NCI-H187 (cell line): Measurements from ENCODE around the gene KNL1.
"Not testable (repeated sequence)": the region's sequence is repeated elsewhere in the genome, so short reads cannot be mapped to it uniquely, and the experiment has no call there.

Experiments
- DNase-seq, 2 experiments: peaks; one replicate each; lab custom pipeline; 2025; lab: John Stamatoyannopoulos, UW

KNL1 gene, protein sequence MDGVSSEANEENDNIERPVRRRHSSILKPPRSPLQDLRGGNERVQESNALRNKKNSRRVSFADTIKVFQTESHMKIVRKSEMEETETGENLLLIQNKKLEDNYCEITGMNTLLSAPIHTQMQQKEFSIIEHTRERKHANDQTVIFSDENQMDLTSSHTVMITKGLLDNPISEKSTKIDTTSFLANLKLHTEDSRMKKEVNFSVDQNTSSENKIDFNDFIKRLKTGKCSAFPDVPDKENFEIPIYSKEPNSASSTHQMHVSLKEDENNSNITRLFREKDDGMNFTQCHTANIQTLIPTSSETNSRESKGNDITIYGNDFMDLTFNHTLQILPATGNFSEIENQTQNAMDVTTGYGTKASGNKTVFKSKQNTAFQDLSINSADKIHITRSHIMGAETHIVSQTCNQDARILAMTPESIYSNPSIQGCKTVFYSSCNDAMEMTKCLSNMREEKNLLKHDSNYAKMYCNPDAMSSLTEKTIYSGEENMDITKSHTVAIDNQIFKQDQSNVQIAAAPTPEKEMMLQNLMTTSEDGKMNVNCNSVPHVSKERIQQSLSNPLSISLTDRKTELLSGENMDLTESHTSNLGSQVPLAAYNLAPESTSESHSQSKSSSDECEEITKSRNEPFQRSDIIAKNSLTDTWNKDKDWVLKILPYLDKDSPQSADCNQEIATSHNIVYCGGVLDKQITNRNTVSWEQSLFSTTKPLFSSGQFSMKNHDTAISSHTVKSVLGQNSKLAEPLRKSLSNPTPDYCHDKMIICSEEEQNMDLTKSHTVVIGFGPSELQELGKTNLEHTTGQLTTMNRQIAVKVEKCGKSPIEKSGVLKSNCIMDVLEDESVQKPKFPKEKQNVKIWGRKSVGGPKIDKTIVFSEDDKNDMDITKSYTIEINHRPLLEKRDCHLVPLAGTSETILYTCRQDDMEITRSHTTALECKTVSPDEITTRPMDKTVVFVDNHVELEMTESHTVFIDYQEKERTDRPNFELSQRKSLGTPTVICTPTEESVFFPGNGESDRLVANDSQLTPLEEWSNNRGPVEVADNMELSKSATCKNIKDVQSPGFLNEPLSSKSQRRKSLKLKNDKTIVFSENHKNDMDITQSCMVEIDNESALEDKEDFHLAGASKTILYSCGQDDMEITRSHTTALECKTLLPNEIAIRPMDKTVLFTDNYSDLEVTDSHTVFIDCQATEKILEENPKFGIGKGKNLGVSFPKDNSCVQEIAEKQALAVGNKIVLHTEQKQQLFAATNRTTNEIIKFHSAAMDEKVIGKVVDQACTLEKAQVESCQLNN (N-terminal part only)

DNA sequence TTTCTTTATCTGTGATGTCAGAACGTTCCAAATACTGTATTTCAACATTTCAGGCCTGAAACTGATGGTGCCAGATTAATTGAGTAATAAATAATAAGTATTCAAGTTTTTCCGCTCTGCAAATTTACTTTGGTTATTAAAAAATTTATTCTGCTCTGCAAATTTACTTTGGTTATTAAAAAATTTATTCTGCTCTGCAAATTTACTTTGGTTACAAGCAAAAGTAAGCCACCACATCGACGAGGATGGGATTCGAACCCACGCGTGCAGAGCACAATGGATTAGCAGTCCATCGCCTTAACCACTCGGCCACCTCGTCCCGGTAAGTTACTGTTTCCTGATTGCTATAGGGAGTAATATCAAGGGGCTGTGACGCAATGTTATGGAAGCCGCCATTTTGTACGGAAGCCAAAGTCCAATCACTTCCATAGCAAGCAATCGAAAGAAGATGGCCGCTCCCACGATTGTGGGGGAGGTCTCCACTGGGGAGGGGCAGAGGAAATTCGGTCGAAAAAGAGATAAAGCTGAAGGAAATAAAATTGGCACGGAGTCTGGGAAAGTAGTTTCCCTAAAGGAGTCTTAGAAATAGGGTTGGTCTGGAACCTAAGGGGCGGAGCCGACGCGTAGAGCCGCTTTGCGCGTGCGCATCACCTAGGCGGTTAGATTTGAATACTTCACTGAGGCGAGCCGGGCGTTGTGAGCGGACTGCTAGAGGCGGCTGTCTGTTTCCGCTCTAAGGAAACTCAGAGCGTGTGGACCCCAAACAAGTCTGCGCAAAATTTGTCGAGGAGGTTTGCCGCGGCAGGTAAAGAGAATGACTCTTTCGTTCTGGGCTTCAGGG lies at the start of gene KNL1:
TSS of gene KNL1 (plus strand) at position 662 of the 841 bp plus-strand sequence. CDS start 8,683 bp downstream, outside the sequence.
- peak; percentile 68 to 92 for DNase-seq

DNA sequence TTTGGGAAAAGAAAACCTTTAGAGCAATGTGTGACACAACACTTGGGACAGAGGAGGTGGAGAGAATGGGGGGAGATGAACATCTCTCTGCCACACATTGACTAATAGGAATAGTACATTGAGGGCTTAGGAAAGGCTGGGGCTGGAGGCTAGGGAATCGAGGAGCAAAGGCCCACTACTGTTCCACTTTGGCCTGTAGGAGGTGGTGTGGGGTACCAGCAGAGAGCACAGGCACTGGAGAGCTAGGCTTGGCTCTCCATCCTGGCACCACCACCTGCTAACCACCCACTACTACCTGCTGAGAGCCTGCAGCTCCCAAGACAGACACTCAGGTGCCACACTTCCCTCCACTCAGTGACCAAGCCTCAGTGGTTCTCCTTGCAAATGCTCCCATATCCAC lies 48.6 kb upstream of the KNL1 start:
- DNase-seq: no peak

DNA sequence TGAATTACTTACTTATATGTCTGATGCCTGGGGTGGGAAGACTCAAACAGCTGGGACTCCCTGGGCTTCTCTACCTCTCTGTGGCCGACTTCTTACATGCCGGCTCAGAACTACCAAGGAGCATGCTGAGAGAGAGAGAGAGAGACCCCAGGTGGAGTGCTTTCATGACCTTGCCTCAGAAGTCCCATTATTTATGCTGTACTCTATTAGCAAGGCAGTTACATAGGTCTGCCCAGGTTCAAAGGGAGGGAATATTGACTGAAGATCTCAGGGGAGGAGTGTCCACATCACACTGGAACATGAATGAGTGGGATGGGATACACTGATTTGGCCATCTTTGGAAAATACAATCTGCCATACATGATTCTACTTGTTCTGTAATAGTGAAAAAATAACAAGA lies 45.4 kb upstream of the KNL1 start:
- DNase-seq: no peak

DNA sequence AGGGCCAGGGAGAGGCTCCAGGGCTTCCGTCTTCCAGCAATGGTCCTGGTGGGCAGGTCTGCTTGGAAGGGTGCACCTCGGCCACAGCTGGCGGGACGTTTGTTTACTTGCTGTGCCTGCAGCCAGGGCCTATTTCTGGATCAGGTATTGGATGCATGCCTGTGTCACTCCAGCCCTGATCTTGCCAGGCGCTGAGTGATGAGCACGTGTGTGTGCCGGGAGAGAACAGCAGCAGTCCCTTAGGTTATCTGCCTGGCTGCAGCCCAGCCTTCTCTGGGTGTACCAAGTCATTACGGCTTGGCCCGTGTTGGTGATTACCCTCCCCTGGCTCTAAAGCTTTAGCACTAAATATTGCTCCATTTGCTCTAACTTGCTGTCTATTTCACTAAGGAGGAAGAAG lies 44.2 kb upstream of the KNL1 start:
- no peak for DNase-seq

DNA sequence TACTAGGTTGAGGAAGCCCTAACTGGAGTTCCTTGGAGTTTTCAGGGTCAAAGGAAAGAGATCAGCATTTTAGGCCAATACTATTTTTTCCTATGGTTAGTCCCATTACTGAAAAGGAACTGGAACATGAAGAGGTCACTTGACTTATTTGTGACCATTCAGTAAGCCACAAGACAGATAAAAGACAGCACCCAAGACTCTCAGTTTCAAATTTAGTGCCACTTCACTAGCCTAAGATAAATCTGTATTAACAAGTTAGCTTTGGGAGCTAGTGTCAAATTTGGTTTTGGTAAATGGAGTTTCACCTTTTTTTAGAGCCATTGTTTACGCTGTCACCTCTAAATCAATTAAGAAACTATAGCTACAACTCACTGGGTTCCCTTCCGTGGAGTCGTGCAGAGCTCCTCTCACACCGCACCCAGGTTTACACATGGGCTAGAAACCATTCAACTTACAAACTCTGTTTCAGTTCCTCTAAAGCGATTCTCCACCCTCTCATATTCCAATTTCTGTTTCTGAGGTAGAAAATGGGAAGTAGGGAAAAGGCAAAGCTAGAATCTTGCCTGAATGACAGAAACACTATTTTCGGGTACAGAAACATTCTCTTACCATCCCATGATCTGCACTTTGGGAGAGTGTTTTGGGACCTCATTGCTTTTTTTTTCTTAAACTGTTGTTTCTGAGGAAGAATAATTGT lies 43.6 kb upstream of the KNL1 start:
- no peak for DNase-seq

DNA sequence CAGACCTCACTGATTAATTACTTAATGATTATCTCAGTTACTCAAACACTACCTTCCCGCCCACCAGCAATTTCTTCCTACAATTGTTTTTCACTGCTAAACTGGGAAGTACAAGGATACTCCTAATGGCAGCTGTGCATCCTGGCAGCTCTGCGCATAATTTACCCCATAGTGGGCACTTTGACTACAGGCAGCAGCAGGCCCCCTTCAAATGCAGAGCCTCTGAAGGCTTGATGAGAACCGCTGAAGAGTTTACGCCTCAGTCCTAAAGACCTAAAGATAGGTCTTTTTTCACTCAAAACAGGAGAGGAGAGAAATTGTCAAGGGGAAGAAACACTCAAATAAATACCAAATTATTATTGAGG lies 39.9 kb upstream of the KNL1 start:
- no peak for DNase-seq

DNA sequence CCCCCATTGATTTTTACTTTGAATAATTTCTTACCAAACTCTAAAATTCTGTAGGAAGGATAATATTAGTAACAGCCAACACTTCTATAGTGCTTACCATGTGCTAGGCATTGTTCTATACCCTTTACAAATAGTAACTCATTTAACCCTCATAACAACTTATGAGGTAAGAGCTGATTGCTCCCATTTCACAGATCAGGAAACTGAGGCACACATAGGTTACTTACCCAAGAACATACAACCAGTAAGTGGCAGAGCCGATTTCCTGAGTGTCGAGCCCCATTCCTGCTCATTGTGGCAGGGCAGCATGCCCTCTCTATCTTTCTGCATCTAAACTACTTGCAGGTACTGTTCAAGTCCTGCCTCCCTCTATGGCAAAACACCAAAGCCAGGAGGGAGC lies 38.2 kb upstream of the KNL1 start:
- no peak for DNase-seq

DNA sequence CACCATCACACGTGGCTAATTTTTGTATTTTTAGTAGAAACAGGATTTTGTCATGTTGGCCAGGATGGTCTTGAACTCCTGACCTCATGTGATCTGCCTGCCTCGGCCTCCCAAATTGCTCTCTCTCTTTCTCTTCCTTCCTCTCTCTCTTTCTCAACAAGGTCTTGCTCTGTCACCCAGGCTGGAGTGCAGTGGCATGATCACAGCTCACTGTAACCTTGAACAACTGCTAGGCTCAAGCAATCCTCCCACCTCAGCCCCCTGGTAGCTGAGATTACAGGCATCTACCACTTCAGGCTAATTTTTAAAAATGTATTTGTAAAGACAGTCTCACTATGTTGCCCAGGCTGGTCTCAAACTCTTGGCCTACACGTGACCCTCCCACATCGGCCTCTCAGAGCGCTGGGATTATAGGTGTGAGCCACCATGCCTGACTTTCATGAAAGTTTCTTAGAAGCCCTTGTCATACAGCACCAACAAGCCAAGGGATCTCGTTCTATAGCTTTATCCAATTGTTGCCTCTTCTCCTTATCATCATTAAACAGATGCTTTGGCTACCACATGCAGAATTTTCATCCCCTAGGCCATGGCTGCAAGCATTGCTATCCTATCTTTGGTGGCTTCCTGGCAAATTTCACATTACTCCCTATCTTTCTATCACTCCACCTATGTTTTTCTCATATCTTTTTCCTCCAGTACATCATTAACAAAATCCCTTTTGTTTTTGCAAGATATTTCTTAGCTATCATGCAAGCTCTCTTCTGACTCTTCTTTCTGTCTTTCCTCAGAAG lies 34.9 kb upstream of the KNL1 start:
- no peak for DNase-seq

DNA sequence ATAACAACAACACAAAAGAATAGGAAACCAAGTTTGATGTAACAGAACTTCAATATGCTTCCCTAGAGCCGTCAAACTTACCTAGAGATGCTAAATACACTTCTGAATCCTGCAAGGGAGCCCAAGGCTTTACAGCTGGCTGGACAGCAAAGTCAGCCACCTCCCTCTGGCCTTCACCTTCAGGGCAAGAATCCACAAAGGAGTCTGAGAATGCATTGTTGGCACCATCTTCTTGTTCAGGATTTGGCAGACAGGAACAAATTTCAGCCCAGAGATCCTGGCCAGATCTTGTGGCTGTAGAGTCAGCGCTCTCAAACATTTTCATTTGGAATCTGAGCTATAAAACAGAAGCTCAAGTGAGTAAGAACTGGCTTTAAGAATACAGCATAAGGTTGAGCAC lies 31.4 kb upstream of the KNL1 start:
- DNase-seq: no peak

DNA sequence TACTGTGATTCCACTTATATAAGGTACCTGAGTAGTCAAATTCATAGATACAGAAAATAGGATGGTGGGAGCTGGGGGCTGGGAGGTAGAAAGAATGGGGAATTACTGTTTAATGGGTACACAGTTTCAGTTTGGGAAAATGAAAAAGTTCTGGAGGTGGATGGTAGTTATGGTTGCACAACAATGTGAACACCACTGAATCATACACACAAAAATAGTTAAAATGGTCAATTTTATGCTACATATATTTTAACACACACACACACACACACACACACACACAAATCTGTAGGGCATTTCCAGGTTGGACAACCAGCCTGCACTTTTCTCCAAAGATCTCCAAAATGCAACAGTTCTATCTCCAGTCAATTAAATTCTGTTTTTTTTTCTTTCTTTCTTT lies 30.6 kb upstream of the KNL1 start:
- DNase-seq: no peak

DNA sequence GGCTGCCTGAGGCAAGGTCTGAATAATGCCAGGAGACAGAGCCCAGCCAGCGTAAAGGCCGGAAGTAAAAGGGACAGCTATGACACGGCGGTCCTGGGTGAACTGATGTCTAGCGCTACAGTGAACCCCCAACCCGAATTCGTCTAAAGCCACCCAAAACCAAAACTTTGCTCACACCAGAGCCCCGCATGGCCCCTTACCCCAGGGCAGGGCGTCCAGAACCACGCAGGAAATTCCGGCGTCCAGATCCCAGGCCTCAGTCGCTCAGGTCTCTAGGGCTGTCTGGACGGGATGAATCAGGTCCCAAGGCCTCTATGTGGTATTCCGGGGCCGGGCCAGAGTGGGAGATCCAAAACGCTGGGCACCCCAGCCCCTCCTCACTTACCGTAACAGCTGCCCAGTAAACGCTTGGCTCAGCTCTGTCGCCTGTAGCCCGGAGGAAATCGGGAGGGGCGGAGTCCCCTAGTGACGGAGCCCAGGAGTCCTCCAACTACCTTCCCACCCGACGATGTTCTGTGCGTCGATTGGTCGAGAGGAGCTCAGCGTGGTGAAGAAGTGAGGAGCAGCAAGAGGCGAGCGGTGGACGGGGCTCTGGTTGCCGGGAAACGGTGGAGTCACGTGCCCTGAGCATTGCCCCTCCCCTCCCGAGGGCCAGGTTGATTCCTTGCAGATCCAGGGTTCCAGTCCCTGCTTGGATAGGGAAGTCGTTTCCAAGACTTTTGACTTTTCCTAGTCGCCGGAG lies 29.3 kb upstream of the KNL1 start, which contains the start of gene CCDC32:
TSS of gene CCDC32 (minus strand) at position 452 of the 742 bp plus-strand sequence. CDS start 2,027 bp downstream, outside the sequence.
- peak; percentile 25 to 87 for DNase-seq

DNA sequence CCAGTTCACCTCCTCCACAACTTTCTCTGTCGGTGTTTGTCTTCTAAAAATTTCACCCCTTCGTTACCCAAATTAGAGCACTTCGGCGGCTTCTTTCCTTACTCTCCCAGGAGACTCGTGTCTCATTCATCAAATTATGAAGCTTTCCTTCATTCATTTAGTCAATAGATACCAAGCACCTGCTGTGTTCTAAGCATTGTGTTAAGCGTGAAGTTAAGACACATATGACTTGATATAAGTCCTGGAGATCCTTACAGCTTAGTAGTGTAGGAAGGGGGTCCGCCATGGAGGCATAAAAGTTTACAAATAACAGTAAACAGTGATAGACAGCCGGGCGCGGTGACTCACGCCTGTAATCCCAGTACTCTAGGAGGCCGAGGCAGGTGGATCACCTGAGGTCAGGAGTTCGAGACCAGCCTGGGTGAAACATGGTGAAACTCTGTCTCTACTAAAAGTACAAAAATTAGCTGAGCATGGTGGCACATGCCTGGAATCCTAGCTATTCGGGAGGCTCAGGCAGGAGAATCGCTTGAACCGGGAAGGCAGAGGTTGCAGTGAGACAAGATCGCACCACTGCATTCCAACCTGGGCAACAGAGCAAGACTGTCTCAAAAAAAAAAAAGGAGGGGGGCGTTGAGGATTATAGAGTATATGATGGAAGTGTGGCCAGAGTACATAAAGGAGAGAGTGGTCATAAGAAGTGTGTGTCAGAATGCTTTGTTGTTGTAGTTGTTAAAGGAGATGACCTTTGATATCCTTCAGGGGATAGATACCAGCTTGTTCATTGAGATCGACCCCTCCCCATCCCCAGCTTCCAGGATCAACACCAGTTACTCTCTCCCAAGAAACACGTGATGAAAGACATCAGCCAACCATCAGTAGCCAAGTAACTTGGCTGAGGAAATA lies 28.5 kb upstream of the KNL1 start:
- DNase-seq: no peak

DNA sequence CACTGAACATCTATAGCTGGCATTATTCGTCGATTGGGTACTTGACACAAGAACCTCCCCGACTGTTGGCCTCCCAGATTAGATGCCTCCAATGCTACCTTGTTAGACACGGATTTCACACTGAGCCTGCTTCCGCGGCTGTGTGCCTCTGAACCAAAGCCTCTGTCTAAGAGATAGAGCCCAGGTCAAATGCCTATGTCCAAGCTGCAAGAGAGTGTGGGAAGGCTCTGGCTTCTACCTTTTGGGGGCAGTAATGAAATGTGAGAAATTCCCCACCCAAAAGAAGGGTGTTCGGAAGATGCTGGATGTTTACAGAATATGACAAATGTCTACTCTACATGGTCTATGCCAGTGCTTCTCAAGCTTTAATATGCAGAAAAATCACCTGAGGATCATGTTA lies 26.9 kb upstream of the KNL1 start:
- no peak for DNase-seq

DNA sequence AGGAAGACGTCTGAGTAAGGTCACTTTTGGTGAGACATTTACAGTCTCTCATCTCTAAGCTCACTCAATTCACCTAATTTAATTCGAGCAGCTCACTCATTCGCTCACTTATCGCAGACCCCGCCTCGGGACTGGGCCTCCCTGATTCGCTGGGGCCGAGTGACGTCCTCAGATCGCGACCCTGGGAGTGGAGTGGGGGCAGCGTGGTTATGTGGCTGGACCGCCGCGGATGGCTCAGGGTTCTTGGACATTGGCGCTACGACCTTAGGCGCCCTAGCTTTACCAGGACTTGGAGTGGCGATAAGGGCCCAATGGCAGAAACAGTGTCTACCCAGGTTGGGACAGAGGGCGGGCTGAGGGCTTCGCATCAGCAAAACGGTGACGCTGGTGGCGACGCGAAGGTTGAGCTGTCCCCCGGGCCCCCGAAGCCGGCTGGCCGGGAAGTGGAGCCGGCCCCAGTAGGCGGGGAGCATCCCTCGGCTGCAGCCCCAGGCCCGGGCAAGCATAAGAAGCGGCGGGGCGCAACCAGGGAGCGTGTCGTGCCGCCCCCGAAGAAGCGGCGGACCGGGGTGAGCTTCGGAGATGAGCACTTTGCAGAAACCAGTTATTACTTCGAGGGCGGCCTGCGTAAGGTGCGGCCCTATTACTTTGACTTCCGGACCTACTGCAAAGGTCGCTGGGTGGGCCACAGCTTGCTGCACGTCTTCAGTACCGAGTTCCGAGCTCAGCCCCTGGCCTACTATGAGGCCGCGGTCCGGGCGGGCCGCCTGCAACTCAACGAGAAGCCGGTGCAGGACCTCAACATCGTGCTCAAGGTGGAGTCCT lies 24.7 kb upstream of the KNL1 start, which contains the start of gene RPUSD2:
TSS of gene RPUSD2 (plus strand) at position 171 of the 825 bp plus-strand sequence. CDS start at position 210, 39 bp downstream.
- peak; percentile 53 to 66 for DNase-seq

DNA sequence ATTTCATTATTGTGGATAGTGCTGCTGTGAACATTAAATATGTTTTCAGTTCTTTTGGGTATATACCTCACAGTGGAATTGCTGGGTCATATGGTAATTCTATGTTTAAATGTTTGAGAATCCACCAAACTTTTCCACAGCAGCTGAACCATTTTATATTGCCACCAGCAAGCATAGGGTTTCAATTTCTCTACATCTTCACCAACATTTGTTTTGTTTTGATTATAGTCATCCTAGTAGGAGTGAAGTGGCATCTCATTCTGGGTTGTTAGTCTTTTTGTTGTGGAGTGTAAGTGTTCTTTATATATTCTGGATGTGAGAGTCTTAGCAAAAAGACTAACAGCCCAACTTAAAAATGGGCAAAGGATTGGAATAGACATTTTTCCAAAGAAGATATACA lies 18.9 kb upstream of the KNL1 start:
- no peak for DNase-seq

DNA sequence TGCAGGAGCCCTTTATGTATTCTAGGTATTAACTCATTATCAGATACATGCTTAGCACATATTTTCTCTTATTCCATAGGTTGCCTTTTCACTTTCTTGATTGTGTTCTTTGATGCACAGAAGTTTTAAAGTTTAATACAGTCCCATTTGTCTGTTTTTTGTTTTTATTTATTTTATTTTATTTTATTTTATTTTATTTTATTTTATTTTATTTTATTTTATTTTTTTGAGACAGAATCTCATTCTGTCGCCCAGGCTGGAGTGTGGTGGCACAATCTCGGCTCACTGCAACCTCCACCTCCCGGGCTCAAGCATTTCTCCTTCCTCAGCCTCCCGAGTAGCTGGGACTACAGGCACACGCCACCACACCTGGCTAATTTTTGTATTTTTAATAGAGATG lies 17.1 kb upstream of the KNL1 start:
- not testable (repeated sequence) for DNase-seq

DNA sequence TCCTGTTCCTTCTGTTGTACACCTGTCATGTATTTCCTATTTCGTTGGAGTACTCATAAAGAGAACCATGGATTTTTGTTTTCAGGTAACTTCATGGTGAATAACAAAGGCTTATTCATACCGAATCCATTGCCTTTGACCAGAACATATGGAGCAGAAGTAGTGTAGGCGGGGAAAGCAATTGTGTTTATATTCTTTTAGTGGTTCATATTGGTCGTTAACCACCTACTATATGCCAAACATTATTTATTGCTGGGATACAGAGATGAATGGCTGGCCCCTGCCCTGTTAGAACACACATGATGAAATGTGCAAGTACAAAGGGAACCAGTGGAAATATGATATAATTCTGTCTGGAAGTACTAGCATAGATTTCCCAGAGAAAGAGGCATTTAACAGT lies 15.2 kb upstream of the KNL1 start:
- DNase-seq: no peak
